Ishikawa (cell line): Measurements from ENCODE around the gene C13orf46.

Source experiments
- CEBPB ChIP-seq: IDR thresholded peaks from 2 replicates; pipeline ENCODE4 v1.6.1; 2012
- CREB1 ChIP-seq: IDR thresholded peaks from 2 replicates; pipeline ENCODE4 v1.6.1; 2012; ENCODE audit warnings: low read depth
- EGR1 ChIP-seq: IDR thresholded peaks from 2 replicates; pipeline ENCODE4 v1.6.1; 2012
- EP300 ChIP-seq: IDR thresholded peaks from 2 replicates; pipeline ENCODE4 v1.6.1; 2012; ENCODE audit warnings: borderline replicate concordance
- NFIC ChIP-seq: IDR thresholded peaks from 2 replicates; pipeline ENCODE4 v1.6.1; 2012
- RAD21 ChIP-seq: IDR thresholded peaks from 2 replicates; pipeline ENCODE4 v1.6.1; 2012; ENCODE audit warnings: low read depth
- TAF1 ChIP-seq: IDR thresholded peaks from 2 replicates; pipeline ENCODE4 v1.6.1; 2012; ENCODE audit warnings: low read depth, mild to moderate bottlenecking
- TCF12 ChIP-seq: IDR thresholded peaks from 2 replicates; pipeline ENCODE4 v1.6.1; 2012; ENCODE audit warnings: low read depth
- TEAD4 ChIP-seq: IDR thresholded peaks from 2 replicates; pipeline ENCODE4 v1.6.1; 2012
- YY1 ChIP-seq: IDR thresholded peaks from 2 replicates; pipeline ENCODE4 v1.6.1; 2012; ENCODE audit warnings: low read depth
- ZBTB7A ChIP-seq: IDR thresholded peaks from 2 replicates; pipeline ENCODE4 v1.6.1; 2012; ENCODE audit warnings: low read depth
- TF ChIP-seq, protein P1 (sequence below): IDR thresholded peaks from 2 replicates; pipeline ENCODE4 v1.6.1; 2012
- TF ChIP-seq, protein P2 (sequence below): IDR thresholded peaks from 2 replicates; pipeline ENCODE4 v1.6.1; 2012; ENCODE audit warnings: low read depth, mild to moderate bottlenecking

DNA sequence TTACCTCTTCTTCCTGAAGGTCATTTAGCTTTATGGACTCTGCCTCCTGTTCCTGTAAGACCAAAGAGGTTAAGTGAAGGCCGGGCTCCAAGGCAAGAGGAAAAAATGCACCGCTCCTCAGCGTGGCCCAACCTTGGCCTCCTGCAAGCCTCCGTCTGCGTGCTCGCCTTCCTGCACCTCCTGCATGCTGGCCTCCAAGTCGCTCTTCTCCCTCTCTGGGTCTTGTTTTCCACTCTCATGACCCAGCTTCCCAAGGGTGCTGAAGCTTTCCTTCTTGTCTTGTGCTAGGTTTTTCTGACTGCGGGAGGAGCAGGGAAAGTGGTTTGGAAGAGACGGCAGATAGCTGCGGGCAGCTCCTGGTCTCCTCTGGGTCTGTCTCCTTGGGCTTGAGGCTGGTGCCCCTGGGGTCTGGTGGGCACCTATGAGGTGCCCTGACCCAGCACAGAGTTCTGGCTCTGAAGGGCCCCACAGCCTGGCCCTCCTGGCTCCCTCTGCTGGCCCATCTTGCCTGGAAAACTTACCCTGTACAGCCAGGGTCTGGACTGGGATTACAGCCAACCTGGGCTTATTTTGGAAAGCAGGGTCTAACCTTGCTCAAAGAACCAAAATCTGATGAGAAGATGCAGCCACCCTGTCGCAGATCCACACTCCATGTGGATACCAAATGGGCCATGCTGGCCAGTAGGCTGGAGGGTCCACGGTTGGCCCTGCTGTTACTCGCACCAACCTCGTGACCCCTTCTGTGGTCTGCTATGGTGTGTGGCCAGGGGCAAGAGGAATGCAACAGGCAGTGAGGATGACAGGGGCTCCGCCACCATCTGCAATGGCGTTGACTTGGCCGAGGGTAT, 5.2 kb downstream of the C13orf46 start:
- no peak for TF ChIP-seq TCF12
- TF ChIP-seq EGR1 = no peak
- TF ChIP-seq ZBTB7A = no peak
- no peak for TF ChIP-seq RAD21
- TF ChIP-seq TEAD4 = no peak
- no peak for TF ChIP-seq CEBPB
- TF ChIP-seq TAF1 = no peak
- TF ChIP-seq EP300 = no peak
- no peak for TF ChIP-seq NFIC
- TF ChIP-seq, protein P1, sequence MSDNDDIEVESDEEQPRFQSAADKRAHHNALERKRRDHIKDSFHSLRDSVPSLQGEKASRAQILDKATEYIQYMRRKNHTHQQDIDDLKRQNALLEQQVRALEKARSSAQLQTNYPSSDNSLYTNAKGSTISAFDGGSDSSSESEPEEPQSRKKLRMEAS = no peak
- TF ChIP-seq YY1 = no peak
- TF ChIP-seq CREB1 = no peak
- TF ChIP-seq, protein P2, sequence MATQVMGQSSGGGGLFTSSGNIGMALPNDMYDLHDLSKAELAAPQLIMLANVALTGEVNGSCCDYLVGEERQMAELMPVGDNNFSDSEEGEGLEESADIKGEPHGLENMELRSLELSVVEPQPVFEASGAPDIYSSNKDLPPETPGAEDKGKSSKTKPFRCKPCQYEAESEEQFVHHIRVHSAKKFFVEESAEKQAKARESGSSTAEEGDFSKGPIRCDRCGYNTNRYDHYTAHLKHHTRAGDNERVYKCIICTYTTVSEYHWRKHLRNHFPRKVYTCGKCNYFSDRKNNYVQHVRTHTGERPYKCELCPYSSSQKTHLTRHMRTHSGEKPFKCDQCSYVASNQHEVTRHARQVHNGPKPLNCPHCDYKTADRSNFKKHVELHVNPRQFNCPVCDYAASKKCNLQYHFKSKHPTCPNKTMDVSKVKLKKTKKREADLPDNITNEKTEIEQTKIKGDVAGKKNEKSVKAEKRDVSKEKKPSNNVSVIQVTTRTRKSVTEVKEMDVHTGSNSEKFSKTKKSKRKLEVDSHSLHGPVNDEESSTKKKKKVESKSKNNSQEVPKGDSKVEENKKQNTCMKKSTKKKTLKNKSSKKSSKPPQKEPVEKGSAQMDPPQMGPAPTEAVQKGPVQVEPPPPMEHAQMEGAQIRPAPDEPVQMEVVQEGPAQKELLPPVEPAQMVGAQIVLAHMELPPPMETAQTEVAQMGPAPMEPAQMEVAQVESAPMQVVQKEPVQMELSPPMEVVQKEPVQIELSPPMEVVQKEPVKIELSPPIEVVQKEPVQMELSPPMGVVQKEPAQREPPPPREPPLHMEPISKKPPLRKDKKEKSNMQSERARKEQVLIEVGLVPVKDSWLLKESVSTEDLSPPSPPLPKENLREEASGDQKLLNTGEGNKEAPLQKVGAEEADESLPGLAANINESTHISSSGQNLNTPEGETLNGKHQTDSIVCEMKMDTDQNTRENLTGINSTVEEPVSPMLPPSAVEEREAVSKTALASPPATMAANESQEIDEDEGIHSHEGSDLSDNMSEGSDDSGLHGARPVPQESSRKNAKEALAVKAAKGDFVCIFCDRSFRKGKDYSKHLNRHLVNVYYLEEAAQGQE = no peak
